ENCODE measurements around the gene SLC35D2.

Gene SLC35D2

GRCh38 chr9:96304230-96304629 lies 79.3 kb downstream of the SLC35D2 start:
- DNase-seq = no peak

GRCh38 chr9:96302021-96302420 lies 81.5 kb downstream of the SLC35D2 start, which contains the start of gene HSD17B3:
TSS of gene HSD17B3 (minus strand) at chr9:96302176. CDS start at chr9:96302104, 72 bp downstream.
- no peak for DNase-seq

GRCh38 chr9:96299823-96300222 lies 83.7 kb downstream of the SLC35D2 start:
- no peak for DNase-seq

GRCh38 chr9:96294159-96294545 lies 89.4 kb downstream of the SLC35D2 start:
- no peak for DNase-seq

- DNase-seq = no peak
These were observed 89.9 kb downstream of the SLC35D2 start for GRCh38 chr9:96293498-96294158.

DNA sequence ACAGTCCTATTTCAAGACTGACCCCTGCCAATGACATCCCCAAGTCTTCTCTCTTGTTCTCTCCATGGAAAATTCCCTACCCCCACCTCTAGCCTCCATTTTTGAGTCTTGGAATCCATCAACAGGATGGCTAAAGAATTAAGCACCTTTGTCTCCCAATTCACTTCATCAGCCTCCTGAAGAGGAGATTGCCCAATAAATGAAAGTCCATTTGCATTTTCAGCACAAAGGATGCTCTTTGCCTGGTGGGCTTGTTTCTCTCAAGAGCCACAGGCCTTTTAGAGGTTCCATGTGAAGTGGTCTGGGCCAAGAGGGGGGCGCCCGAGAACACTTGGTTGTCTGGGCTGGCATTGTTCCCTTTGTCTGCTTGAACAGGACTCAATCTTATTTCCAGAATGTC lies 94.1 kb downstream of the SLC35D2 start:
- DNase-seq = no peak

DNA sequence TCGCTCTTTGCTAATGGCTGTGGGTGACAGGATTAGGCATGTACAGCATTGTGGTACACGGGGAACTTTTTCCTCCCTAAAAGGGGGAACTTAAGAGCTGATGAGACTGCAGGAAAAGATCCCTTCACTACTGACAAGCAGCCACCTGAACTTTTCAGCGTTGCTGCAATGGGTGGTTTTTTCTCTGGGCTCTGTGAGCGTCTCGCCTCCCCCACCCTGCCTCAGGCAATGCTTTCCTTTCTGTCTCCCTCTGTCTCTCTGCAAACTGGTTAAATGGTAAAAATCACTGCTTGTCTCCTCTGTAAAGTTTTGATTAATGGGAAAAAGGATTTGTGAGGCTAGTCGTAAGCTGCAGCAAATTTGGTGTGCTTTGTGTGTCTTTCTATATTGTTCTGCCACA lies 101.9 kb downstream of the SLC35D2 start:
- no peak for DNase-seq

DNA sequence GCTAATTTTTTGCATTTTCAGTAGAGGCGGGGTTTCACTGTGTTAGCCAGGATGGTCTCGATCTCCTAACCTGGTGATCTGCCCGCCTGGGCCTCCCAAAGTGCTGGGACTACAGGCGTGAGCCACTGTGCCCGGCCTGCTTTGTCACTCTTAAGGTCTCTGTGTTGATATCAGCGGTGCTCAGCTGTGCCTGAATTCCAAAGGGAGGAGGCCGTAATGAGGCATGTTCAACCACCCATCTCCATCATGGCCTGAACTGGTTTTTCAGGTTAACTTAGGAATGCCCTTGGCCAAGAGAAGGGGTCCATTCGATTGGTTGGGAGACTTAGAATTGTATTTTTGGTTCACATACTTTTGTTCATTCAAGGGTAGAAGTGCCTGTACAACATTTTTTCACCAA lies 103.6 kb downstream of the SLC35D2 start:
- no peak for DNase-seq

DNA sequence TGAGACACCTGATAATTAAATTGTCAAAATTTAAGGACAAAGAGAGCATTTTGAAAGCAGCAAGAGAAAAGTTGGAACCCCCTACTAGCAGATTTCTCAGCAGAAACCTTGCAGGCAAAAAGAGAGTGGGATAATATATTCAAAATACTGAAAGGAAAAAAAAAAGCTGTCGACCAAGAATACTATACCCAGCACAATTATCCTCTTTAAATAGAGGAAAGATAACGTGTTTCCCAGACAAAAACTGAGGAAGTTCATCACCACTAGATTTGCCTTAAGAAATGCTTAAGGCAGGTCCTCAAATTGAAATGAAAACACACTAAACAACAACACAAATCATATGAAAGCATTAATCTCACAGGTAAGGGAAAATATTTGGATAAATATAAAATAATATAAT lies 108.6 kb downstream of the SLC35D2 start:
- DNase-seq = no peak

All from activated CD4-positive, alpha-beta T cell treated with anti-CD3 and anti-CD28 coated beads for 4 hours (primary cell).